ENCODE data around the gene AP3B1. TPM values are rescaled to one million over a fixed set of nuclear protein-coding genes. Genes with fewer than 3 reads are reported as not detected.
"Not testable (repeated sequence)": the region's sequence is repeated elsewhere in the genome, so short reads cannot be mapped to it uniquely, and the experiment has no call there.

The AP3B1 gene
- total and polyA plus RNA-seq, 3 experiments from 2014 or later, result 27.1 to 41.1 (median 40.3) TPM

DNA sequence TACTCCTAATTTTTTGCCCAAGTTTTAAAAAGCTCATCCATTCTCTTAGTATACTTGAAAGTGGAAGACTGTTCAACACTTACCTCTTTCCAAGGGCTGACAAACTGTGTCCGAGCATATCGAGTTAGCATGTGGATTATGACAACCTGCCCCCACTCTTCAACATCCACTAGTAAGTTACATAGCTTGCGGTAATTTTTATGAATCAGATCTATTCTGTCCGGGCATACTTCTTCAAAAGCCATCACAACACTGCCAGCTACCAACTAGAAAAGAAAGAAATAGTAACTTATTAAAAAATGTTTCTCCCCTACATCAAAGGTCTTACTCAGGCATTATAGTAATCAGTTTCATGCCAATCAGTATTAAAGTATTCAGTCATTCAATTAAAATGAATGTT is 78.5 kb downstream of the AP3B1 start:
- Histone ChIP-seq H3K9me3 (ENCODE audit: low read length) (no peaks in the 10 kb centered on the region), H3K4me3 (ENCODE audit: low read length) (no peak overlapping the region), H3K4me1 (ENCODE audit: insufficient read depth, low read length) (no peaks in the 10 kb centered on the region), H3K27me3 (ENCODE audit: insufficient read depth, low read length, poor library complexity, severe bottlenecking) (no peaks in the 10 kb centered on the region), H3K27ac (ENCODE audit: low read depth, low read length) (no peak overlapping the region), H3K36me3 (ENCODE audit: insufficient read depth, low read length) (no peaks in the 10 kb centered on the region)
- Mint-ChIP-seq H3K9me3 (no peaks in the 10 kb centered on the region), H3K36me3 (peaks cover 17 to 47% (median 18%) of the 10 kb centered on the region in 3 donors), H3K27me3 (no peaks in the 10 kb centered on the region), H3K27ac (peak overlapping the region in 1 of 8 donors; percentile 49), H3K4me1 (no peaks in the 10 kb centered on the region), H3K4me3 (no peak overlapping the region)
- CTCF ChIA-PET, result no interaction called here
- DNase-seq, result no peak
- POLR2A ChIA-PET, result no interaction called here

DNA sequence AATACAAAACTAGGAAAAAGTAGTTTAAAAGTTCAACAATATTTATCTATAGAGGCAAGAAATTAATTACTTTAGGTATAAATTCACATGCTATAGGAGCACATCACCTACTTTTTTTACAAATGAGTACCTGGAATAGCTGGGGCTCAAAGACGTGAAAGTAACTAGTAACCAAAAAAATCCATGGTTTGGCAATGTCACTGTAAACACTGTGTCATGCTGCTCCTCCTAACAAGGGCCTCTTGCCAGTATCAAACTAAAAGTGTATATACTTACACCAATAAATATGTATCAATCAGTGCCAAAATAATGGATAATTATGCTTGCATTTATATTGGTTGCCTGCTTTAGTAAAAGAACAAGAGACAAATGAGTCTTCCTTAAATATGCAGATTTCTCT is 78.9 kb downstream of the AP3B1 start:
- H3K9me3 ChIP-seq (ENCODE audit: low read length), result no peaks in the 10 kb centered on the region
- H3K9me3 Mint-ChIP-seq, result no peaks in the 10 kb centered on the region
- peaks cover 14 to 44% (median 17%) of the 10 kb centered on the region in 3 donors for H3K36me3 Mint-ChIP-seq
- ChIA-PET POLR2A (no interaction called here), CTCF (no interaction called here)
- H3K4me1 ChIP-seq (ENCODE audit: insufficient read depth, low read length), result no peaks in the 10 kb centered on the region
- no peaks in the 10 kb centered on the region for H3K27me3 Mint-ChIP-seq
- no peaks in the 10 kb centered on the region for H3K4me1 Mint-ChIP-seq
- H3K27me3 ChIP-seq (ENCODE audit: insufficient read depth, low read length, poor library complexity, severe bottlenecking), result no peaks in the 10 kb centered on the region
- H3K4me3 Mint-ChIP-seq, result no peak overlapping the region
- H3K27ac ChIP-seq (ENCODE audit: low read depth, low read length), result no peak overlapping the region
- no peak overlapping the region for H3K4me3 ChIP-seq (ENCODE audit: low read length)
- peak overlapping the region in 1 of 8 donors; percentile 49 for H3K27ac Mint-ChIP-seq
- DNase-seq, result no peak
- H3K36me3 ChIP-seq (ENCODE audit: insufficient read depth, low read length), result no peaks in the 10 kb centered on the region

DNA sequence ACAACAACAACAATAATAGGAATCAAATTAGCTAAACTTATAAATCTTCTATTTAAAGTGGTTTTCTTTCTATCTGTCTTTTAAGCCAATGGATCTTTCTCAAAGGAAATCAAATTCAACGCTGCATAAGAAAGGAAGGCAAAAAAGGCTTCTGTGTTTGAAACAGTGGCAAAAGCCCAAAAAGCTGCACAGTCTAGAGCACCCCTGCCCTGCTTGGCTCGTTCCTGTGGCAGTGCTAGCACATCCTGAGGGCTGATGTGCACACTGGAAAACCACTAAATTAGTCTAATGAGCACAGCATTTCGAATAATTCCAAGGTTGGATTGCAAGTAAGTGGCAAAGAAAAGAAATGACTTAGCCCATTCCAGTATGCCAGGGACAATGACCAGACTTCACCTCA is 80.7 kb downstream of the AP3B1 start:
- no peak for DNase-seq
- no peaks in the 10 kb centered on the region for H3K9me3 Mint-ChIP-seq
- H3K27ac Mint-ChIP-seq, result no peak overlapping the region
- no peaks in the 10 kb centered on the region for H3K4me1 Mint-ChIP-seq
- CTCF ChIA-PET, result no interaction called here
- H3K27ac ChIP-seq (ENCODE audit: low read depth, low read length), result no peak overlapping the region
- no peaks in the 10 kb centered on the region for H3K4me1 ChIP-seq (ENCODE audit: insufficient read depth, low read length)
- no peak overlapping the region for H3K4me3 Mint-ChIP-seq
- H3K27me3 ChIP-seq (ENCODE audit: insufficient read depth, low read length, poor library complexity, severe bottlenecking), result no peaks in the 10 kb centered on the region
- no peaks in the 10 kb centered on the region for H3K27me3 Mint-ChIP-seq
- no peaks in the 10 kb centered on the region for H3K36me3 ChIP-seq (ENCODE audit: insufficient read depth, low read length)
- peaks cover 9 to 41% (median 14%) of the 10 kb centered on the region in 3 donors for H3K36me3 Mint-ChIP-seq
- POLR2A ChIA-PET, result no interaction called here
- H3K4me3 ChIP-seq (ENCODE audit: low read length), result no peak overlapping the region
- no peaks in the 10 kb centered on the region for H3K9me3 ChIP-seq (ENCODE audit: low read length)

DNA sequence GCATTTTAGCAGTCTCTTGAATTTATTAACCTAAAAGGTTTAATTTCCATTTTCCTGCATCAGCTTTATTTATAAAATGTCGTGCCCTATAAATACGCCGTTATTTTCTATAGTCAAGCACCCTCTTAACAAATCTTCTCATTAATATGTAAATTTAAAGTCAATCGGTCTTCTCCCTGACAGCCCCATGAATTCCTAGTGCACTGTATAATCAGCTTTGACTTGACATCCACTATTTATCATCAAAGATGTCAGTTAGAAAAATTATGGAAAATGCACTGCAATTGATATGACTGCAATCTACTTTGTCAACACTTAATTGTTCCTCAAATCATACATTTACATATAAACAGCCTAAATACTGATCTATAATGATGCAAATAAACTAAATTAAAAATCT is 83.4 kb downstream of the AP3B1 start:
- H3K36me3 Mint-ChIP-seq, result peaks cover 13 to 49% (median 14%) of the 10 kb centered on the region in 3 donors
- no peak overlapping the region for H3K27ac ChIP-seq (ENCODE audit: low read depth, low read length)
- ChIA-PET CTCF (no interaction called here), POLR2A (no interaction called here)
- no peaks in the 10 kb centered on the region for H3K4me1 Mint-ChIP-seq
- H3K4me1 ChIP-seq (ENCODE audit: insufficient read depth, low read length), result no peaks in the 10 kb centered on the region
- no peak for DNase-seq
- H3K9me3 Mint-ChIP-seq, result no peaks in the 10 kb centered on the region
- H3K27me3 Mint-ChIP-seq, result no peaks in the 10 kb centered on the region
- no peak overlapping the region for H3K27ac Mint-ChIP-seq
- no peaks in the 10 kb centered on the region for H3K36me3 ChIP-seq (ENCODE audit: insufficient read depth, low read length)
- no peak overlapping the region for H3K4me3 Mint-ChIP-seq
- no peaks in the 10 kb centered on the region for H3K27me3 ChIP-seq (ENCODE audit: insufficient read depth, low read length, poor library complexity, severe bottlenecking)
- H3K9me3 ChIP-seq (ENCODE audit: low read length), result no peaks in the 10 kb centered on the region
- no peak overlapping the region for H3K4me3 ChIP-seq (ENCODE audit: low read length)

DNA sequence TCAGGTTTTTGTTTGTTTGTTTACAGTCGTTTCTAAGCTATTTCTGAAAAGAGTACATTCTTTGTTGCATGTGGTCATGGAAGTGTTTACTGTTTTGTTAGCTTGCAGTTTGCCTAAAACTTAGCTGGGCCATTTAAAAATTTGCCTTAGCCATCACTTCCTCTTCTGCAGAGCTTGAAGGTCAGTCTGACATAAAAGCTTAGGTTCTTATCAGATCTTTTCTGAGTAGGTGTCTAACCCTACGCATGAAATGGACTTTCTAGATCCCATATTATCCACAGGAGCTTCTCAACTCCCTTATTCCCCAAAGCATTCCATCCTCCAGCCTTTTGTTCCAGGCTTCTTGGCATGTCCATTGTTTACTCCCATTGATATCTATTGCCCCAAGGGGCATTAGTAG is 90.3 kb downstream of the AP3B1 start:
- ChIA-PET CTCF (no interaction called here), POLR2A (no interaction called here)
- Histone ChIP-seq H3K27ac (ENCODE audit: low read depth, low read length) (no peak overlapping the region), H3K4me3 (ENCODE audit: low read length) (no peak overlapping the region), H3K27me3 (ENCODE audit: insufficient read depth, low read length, poor library complexity, severe bottlenecking) (no peaks in the 10 kb centered on the region), H3K4me1 (ENCODE audit: insufficient read depth, low read length) (no peaks in the 10 kb centered on the region), H3K36me3 (ENCODE audit: insufficient read depth, low read length) (peaks cover 9% of the 10 kb centered on the region), H3K9me3 (ENCODE audit: low read length) (no peaks in the 10 kb centered on the region)
- Mint-ChIP-seq H3K9me3 (peaks cover 0 to 7% (median 0%) of the 10 kb centered on the region in 5 donors), H3K27me3 (no peaks in the 10 kb centered on the region), H3K27ac (no peak overlapping the region), H3K4me1 (peaks cover 2 to 11% (median 4%) of the 10 kb centered on the region in 3 donors), H3K36me3 (peaks cover 32 to 60% (median 36%) of the 10 kb centered on the region in 3 donors), H3K4me3 (no peak overlapping the region)
- no peak for DNase-seq

DNA sequence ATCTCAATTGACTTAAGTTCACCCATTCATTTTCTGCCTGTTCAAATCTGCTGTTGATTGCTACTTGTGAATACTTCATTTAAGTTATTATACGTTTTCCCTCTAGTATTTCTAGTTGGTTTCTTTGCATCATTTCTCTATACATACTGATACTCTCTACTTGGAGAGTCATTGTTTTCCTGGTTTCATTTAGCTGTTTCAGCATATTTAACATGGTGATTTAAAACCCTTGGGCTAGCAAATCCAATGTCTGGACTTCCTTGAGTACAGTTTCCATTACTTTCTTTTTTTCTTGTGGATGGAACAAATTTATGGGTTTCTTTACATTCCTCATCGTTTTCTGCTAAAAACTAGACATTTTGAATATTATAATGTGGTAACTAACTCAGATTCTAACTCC is 90.7 kb downstream of the AP3B1 start:
- no peak overlapping the region for H3K27ac ChIP-seq (ENCODE audit: low read depth, low read length)
- no peaks in the 10 kb centered on the region for H3K9me3 ChIP-seq (ENCODE audit: low read length)
- H3K4me3 ChIP-seq (ENCODE audit: low read length), result no peak overlapping the region
- peaks cover 35 to 60% (median 39%) of the 10 kb centered on the region in 3 donors for H3K36me3 Mint-ChIP-seq
- H3K9me3 Mint-ChIP-seq, result peaks cover 0 to 7% (median 0%) of the 10 kb centered on the region in 5 donors
- H3K27me3 Mint-ChIP-seq, result no peaks in the 10 kb centered on the region
- peak overlapping the region in 1 of 8 donors; percentile 73 for H3K27ac Mint-ChIP-seq
- peaks cover 9% of the 10 kb centered on the region for H3K36me3 ChIP-seq (ENCODE audit: insufficient read depth, low read length)
- H3K4me1 Mint-ChIP-seq, result peaks cover 4 to 11% (median 7%) of the 10 kb centered on the region in 3 donors
- POLR2A ChIA-PET, result no interaction called here
- no peaks in the 10 kb centered on the region for H3K27me3 ChIP-seq (ENCODE audit: insufficient read depth, low read length, poor library complexity, severe bottlenecking)
- H3K4me1 ChIP-seq (ENCODE audit: insufficient read depth, low read length), result no peaks in the 10 kb centered on the region
- no peak for DNase-seq
- CTCF ChIA-PET, result no interaction called here
- H3K4me3 Mint-ChIP-seq, result no peak overlapping the region

DNA sequence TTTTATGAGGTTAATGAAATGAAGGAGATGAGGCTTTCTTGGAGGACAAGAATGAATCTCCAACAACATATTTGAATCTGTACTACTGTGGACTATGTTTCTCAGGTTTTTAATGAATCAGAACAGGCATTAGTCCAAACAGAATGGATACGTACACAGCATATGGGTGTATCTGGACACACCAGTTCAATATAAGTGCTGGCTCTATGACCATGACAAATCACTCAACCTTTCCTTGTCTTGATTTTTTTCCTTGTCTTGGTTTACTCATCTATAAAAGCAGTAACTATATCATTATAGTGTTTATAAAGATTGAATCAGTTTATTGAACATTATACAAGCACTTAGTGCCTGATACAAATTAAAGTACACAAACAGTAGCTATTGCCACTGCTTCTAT is 104.1 kb downstream of the AP3B1 start:
- DNase-seq, result no peak
- CTCF ChIA-PET, result no interaction called here
- H3K4me1 Mint-ChIP-seq, result peaks cover 0 to 29% (median 18%) of the 10 kb centered on the region in 3 donors
- H3K36me3 Mint-ChIP-seq, result peaks cover 18 to 34% (median 25%) of the 10 kb centered on the region in 3 donors
- H3K27me3 Mint-ChIP-seq, result no peaks in the 10 kb centered on the region
- no peaks in the 10 kb centered on the region for H3K9me3 ChIP-seq (ENCODE audit: low read length)
- H3K27ac ChIP-seq (ENCODE audit: low read depth, low read length), result no peak overlapping the region
- no peaks in the 10 kb centered on the region for H3K27me3 ChIP-seq (ENCODE audit: insufficient read depth, low read length, poor library complexity, severe bottlenecking)
- peaks cover 0 to 7% (median 5%) of the 10 kb centered on the region in 5 donors for H3K9me3 Mint-ChIP-seq
- H3K27ac Mint-ChIP-seq, result no peak overlapping the region
- no peak overlapping the region for H3K4me3 Mint-ChIP-seq
- H3K4me1 ChIP-seq (ENCODE audit: insufficient read depth, low read length), result no peaks in the 10 kb centered on the region
- H3K36me3 ChIP-seq (ENCODE audit: insufficient read depth, low read length), result no peaks in the 10 kb centered on the region
- POLR2A ChIA-PET, result no interaction called here
- no peak overlapping the region for H3K4me3 ChIP-seq (ENCODE audit: low read length)

DNA sequence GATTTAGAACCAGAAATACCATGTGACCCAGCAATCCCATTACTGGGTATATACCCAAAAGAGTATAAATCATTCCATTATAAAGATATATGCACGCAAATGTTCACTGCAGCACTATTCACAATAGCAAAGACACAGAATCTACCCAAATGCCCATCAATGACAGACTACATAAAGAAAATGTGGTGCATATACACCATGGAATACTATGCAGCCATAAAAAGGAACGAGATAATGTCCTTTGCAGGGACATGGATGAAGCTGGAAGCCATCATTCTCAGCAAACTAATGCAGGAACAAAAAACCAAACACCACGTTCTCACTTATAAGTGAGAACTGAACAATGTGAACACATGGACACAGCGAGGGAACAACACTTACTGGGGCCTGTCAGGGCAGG is 105.8 kb downstream of the AP3B1 start:
- H3K27me3 ChIP-seq (ENCODE audit: insufficient read depth, low read length, poor library complexity, severe bottlenecking); H3K4me3 ChIP-seq (ENCODE audit: low read length); CTCF ChIA-PET; H3K27me3 Mint-ChIP-seq; H3K9me3 ChIP-seq (ENCODE audit: low read length); H3K9me3 Mint-ChIP-seq; H3K27ac ChIP-seq (ENCODE audit: low read depth, low read length); H3K4me1 ChIP-seq (ENCODE audit: insufficient read depth, low read length); DNase-seq; H3K36me3 ChIP-seq (ENCODE audit: insufficient read depth, low read length); H3K4me3 Mint-ChIP-seq: not testable (repeated sequence)
- H3K4me1 Mint-ChIP-seq, result peaks cover 5 to 32% (median 25%) of the 10 kb centered on the region in 3 donors
- POLR2A ChIA-PET, result interaction anchor here (0.6 kb wide), 1 partner anchor 428 kb away, joined by 3 read pairs; no protein-coding TSS in a partner anchor
- peak overlapping the region in 1 of 8 donors; percentile 56 for H3K27ac Mint-ChIP-seq
- H3K36me3 Mint-ChIP-seq, result peaks cover 17 to 32% (median 22%) of the 10 kb centered on the region in 3 donors

DNA sequence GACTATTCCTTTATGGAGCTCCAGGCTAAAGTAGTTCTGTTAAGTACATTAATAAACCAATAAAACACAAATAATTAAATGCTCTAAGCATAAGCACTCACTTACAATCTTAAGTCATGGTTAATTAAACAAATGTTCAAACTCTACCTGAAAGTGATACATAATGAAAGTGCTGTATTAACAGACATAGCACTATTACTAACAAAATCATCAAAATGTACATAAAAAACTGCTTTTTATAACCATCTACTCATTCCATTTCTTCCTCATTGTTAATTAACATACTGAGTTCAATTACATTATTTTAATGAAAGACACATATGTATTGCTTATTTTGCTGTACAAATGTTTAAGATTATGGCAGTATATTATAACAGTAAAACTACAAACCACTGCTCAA is 107.3 kb downstream of the AP3B1 start:
- Histone ChIP-seq H3K36me3 (ENCODE audit: insufficient read depth, low read length) (peaks cover 3% of the 10 kb centered on the region), H3K4me1 (ENCODE audit: insufficient read depth, low read length) (no peaks in the 10 kb centered on the region), H3K27me3 (ENCODE audit: insufficient read depth, low read length, poor library complexity, severe bottlenecking) (no peaks in the 10 kb centered on the region), H3K4me3 (ENCODE audit: low read length) (no peak overlapping the region), H3K9me3 (ENCODE audit: low read length) (no peaks in the 10 kb centered on the region), H3K27ac (ENCODE audit: low read depth, low read length) (no peak overlapping the region)
- POLR2A ChIA-PET, result no interaction called here
- Mint-ChIP-seq H3K4me1 (peaks cover 11 to 39% (median 29%) of the 10 kb centered on the region in 3 donors), H3K9me3 (peaks cover 0 to 7% (median 5%) of the 10 kb centered on the region in 5 donors), H3K27me3 (no peaks in the 10 kb centered on the region), H3K36me3 (peaks cover 18 to 37% (median 23%) of the 10 kb centered on the region in 3 donors), H3K4me3 (no peak overlapping the region), H3K27ac (no peak overlapping the region)
- CTCF ChIA-PET, result no interaction called here
- no peak for DNase-seq

All from CD8-positive, alpha-beta memory T cell (primary cell).